Bronchus fibroblast of lung (primary cell): ENCODE measurements around the gene S100A10. TPM values are rescaled to one million over a fixed set of nuclear protein-coding genes. Genes with fewer than 3 reads are reported as not detected.

ENCODE experiments used
- total RNA-seq: library from RNA; depleted of rRNA; stranded (reverse); fragments of >200 nt; gene quantifications from 2 replicates; pipeline ENCODE4 v1.2.3, GENCODE V29; 2015

S100A10 gene, protein sequence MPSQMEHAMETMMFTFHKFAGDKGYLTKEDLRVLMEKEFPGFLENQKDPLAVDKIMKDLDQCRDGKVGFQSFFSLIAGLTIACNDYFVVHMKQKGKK
- 179 and 260 TPM in 2 replicates for total RNA-seq

DNA sequence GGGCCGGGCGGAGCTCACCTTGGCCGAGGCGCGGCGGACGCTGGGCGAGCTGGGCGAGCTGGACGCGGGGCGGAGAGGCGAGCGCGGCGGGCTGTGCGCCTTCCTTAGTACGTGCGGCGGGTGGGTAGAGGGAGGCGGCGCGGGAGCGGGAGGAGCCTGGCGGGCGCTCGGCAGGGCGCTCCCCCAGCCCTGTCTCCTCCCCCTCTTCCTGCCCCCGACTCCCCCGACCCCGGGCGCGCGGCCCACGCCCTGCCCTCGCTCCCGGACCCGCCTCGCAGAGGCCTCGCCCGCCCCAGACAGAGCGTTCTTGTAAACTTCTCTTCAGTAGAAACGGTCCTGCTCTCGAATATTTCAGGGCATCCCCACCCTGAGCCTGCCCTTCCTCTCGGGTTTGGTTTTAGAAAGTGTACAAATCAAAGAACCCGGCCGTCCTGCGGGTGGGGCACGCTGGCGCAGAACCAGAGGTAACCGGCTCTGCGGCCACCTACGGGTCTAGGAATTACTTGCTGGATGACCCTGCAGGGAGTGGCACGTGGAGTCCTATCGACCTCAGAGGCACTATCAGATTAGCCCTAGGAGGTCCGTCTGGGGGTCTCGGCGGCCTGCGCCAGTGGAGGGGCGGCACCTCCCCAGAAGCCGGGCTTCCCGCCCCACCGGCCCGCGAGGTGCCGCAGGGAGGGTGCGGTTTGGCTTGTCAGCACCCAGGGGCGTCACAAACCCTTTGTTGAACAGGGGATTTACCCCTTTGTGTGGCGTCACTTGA lies at the start of gene S100A10:
Gene S100A10, minus strand, starts transcription at position 126 of the 763 bp plus-strand sequence. CDS start 7,629 bp downstream, outside the sequence.

DNA sequence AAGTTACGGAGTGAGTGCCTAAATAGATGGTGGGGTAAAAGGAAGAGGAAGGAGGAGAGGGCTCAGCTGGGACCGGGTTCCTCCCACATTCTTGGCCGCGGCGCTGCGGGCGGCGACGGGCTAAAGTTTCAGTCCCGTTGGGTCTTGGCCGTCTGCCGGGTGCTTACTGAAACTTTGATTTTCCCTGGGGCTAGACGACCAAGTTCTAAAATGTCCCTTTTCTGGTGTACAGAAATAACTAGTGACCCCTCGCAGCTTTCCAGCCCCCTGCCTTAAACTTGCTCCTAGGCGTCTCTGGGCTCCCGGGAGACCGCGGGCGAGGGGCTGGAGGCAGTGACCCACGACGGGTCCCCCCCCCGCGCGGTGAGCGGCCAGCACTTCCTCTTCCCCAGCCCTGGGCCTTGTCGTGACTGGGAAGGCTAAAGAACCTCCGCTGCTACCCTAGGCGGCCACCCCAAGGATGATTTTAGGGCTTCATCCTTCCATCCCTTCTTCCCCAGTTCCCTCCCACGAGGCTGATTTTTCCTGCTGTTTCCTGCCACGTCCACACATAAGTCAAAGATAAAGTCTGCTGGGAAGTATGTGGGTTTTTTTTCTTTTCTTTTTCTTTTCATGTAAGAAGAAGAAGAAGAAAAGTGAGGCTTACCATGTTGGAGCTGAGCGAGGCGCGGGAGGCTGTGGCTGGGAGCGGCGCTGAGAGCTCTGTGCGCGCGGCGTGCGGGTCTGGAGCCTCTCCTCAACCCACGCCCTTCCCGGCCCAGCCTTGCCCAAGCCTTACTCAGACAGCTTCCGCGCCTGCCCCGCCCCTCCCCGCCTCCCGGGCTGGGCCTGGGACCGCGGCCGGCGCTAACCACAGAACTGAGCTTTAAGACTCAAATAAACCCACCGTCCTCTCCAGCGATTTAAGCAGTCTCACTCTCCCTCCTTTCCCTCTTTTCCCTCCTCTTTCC lies 42.9 kb upstream of the S100A10 start, which contains the start of gene S100A11:
Gene S100A11, minus strand, starts transcription at position 738 of the 950 bp plus-strand sequence. Its CDS starts 89 bp downstream, at position 649.

Other genes starting within 250 kb of the S100A10 start
- gene MRPL9, start 230.4 kb downstream of the S100A10 start, total RNA-seq, result 90.7 and 117 TPM in 2 replicates
- 4.5 and 5.5 TPM in 2 replicates for gene TDRKH, start 203.4 kb downstream of the S100A10 start, total RNA-seq
- not detected in 2 replicates for gene LINGO4, start 188.4 kb downstream of the S100A10 start, total RNA-seq
- gene RORC, start 162.1 kb downstream of the S100A10 start, total RNA-seq, result 0.15 TPM in 1 of 2 replicates, not detected in the other
- gene C2CD4D, start 154.0 kb downstream of the S100A10 start, total RNA-seq, result 0.50 TPM in 1 of 2 replicates, not detected in the other
- gene THEM5, start 140.1 kb downstream of the S100A10 start, total RNA-seq, result not detected in 2 replicates
- 12.5 and 17.3 TPM in 2 replicates for gene THEM4, start 84.3 kb downstream of the S100A10 start, total RNA-seq
- gene S100A11, start 43.1 kb upstream of the S100A10 start, total RNA-seq, result 476 and 523 TPM in 2 replicates
- not detected in 2 replicates for gene TCHHL1, start 95.2 kb upstream of the S100A10 start, total RNA-seq
- gene TCHH, start 121.6 kb upstream of the S100A10 start, total RNA-seq, result not detected in 2 replicates
- not detected in 2 replicates for gene RPTN, start 165.4 kb upstream of the S100A10 start, total RNA-seq
- gene HRNR, start 230.3 kb upstream of the S100A10 start, total RNA-seq, result not detected in 2 replicates